Epithelial cell of proximal tubule (primary cell): ENCODE data around the gene C15orf39. TPM values are rescaled to one million over a fixed set of nuclear protein-coding genes. Genes with fewer than 3 reads are reported as not detected.

Experiments
- DNase-seq: peaks from one replicate; pipeline ENCODE4 v3.0.0-alpha.2; 2011; ENCODE audit warnings: low read depth
- H3K4me3 ChIP-seq: 2 replicates; pipeline ENCODE4 v1.5.1; 2011; ENCODE audit warnings: low read depth, mild to moderate bottlenecking, low read length
- total RNA-seq: library from RNA; depleted of rRNA; stranded (reverse); fragments of >200 nt; gene quantifications from 2 replicates; pipeline ENCODE4 v1.2.3, GENCODE V29; 2015
- TF ChIP-seq, protein P1 (sequence below): conservative IDR thresholded peaks from 2 replicates; pipeline ENCODE4 v1.5.1; 2012; ENCODE audit warnings: low read depth, mild to moderate bottlenecking, low read length

Gene C15orf39
- total RNA-seq, 1 donor from 2014 or later: 9.6 TPM

DNA sequence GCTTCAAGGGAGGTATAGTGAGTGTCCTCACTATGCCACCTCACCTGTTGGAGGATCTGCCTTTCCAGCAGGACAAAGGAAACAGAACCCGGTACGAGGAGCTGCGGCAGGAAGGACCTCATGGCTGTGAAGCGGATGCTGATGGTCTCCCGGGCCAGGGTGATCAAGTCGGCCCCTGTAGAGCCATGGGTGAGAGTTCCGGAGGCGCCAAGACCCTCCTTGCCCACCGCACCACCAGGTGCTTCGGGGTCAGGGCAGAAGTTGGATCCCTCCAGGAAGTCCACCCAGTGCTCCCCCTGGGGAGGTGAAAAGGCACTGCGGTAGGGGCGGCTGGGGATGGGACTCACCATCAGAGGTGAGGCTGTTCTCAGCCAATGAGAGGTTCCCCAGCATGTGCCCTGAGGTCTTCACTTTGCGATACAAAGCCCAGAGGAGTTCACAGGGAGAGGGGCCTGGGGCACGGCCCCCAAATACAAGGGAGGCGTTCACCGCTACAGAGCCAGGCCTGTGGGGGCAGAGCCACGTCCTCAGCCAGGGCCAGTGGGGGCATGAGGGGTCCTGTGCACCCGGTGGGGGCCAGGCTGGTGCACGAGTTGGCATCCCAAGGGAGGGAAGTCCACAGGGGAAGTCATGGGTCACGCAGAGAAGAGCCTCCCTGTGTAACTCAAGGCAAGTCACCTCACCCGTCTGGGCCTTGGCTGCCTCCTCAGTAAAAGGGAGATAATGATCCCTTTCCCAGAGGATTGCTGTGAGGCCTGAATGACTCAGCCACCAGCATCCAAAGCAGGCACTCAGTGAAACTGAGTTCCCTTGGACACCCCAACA is 27.7 kb downstream of the C15orf39 start:
- TF ChIP-seq, protein P1, sequence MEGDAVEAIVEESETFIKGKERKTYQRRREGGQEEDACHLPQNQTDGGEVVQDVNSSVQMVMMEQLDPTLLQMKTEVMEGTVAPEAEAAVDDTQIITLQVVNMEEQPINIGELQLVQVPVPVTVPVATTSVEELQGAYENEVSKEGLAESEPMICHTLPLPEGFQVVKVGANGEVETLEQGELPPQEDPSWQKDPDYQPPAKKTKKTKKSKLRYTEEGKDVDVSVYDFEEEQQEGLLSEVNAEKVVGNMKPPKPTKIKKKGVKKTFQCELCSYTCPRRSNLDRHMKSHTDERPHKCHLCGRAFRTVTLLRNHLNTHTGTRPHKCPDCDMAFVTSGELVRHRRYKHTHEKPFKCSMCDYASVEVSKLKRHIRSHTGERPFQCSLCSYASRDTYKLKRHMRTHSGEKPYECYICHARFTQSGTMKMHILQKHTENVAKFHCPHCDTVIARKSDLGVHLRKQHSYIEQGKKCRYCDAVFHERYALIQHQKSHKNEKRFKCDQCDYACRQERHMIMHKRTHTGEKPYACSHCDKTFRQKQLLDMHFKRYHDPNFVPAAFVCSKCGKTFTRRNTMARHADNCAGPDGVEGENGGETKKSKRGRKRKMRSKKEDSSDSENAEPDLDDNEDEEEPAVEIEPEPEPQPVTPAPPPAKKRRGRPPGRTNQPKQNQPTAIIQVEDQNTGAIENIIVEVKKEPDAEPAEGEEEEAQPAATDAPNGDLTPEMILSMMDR: no peak
- H3K4me3 ChIP-seq: no peak overlapping the region
- no peak for DNase-seq

DNA sequence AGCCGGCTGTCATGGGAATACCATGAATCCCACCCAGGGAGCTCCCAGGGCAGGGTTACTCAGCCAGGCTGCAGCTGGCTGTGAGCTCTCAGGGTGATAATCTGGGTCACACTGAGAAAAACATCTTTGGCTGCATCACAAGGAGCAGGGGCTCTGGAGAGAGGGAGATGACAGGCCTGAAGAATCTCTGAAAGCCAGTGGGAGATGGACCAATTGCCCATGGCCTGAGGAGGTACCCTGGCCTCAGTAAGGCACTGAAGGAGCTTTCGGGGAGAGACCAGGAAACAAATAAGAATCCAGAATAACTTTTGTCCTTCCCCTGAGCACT is 28.3 kb downstream of the C15orf39 start:
- TF ChIP-seq, protein P1: no peak
- no peak for DNase-seq
- no peak overlapping the region for H3K4me3 ChIP-seq

DNA sequence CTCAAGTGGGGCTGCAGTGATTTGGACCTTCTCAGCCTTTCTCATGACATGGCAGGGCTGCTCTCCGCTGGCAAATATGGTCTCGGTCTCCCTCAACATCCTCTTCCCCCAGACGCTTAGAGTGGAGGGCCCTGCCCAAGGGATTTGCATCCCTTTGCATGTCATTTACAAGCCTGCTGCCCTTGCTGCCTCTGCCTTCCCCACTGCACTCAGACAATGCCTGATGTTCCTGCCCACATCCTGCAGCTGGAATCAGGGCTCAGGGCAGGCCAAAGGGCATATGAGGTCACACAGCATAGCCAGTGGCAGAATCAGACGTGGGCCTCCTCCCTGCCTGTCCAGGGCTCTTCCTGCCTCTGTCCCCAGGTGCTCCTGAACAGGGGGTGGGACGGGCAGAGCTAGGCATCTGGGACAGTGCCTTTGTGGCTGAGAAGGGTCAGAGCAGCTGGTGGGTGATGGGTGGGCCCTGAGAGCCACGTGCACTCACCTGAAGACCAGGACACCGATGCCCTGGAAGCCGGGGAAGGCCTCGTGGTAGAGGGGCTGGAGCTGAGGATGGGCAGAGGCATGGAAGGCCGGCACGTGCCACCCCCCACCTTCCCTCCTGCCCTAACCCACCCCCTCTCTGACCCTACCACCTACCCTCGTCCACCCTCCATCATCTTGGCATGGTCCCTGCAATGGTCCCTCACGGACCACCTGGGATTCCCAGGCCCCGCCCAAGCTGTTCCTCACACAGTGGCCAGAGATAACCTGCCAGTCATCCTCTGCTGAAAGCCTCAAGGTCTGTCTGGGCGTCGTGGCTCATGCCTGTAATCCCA is 29.1 kb downstream of the C15orf39 start:
- H3K4me3 ChIP-seq: no peak overlapping the region
- DNase-seq: no peak
- TF ChIP-seq, protein P1: no peak

DNA sequence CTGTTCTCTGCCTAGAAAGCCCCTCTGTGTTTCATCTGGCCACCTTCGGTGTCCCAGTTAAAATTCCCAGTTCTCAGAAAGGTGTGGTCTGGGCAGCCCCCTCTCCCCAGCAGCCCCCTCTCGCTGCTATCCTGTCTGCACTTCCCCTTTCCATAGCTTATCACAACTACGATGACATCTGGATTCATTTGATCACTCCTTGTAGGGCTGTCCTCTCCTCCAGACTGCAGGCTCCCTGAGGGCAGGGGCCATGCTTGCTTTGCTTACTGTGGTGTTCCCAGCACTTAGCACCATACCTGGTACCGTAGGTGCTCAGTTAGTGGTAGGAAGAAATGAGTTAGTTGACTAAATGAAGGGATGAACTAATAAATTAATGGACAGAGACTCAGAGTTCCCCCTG is 30.2 kb downstream of the C15orf39 start:
- no peak overlapping the region for H3K4me3 ChIP-seq
- no peak for DNase-seq
- TF ChIP-seq, protein P1: no peak

DNA sequence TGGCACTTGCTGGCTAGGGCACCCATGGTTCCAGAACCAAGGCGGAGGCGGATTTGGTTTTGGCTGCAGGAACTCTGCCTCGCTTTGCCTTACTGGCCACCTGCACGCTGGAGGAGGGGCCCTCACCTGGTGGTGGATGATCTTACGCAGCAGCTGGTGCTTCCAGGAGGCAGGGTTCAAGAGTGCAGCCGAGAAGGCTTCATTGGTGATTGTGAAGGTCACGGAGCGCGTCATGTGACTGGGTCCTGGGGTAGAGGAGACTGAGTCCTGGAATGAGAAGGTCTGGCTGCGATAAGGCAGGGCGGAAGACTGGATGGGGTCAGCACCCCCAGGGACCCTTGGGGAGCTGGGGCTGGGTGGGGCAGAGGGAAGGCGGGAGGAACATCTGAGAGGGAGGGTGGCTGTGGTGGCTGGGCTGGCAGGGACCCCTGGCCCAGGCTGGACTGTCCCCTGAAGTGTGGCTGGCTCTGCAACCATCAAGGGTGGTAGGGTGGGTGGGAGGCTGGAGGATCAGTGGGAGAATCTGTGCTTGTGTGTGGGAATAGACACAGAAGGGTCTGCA is 30.7 kb downstream of the C15orf39 start:
- no peak overlapping the region for H3K4me3 ChIP-seq
- TF ChIP-seq, protein P1: no peak
- no peak for DNase-seq

DNA sequence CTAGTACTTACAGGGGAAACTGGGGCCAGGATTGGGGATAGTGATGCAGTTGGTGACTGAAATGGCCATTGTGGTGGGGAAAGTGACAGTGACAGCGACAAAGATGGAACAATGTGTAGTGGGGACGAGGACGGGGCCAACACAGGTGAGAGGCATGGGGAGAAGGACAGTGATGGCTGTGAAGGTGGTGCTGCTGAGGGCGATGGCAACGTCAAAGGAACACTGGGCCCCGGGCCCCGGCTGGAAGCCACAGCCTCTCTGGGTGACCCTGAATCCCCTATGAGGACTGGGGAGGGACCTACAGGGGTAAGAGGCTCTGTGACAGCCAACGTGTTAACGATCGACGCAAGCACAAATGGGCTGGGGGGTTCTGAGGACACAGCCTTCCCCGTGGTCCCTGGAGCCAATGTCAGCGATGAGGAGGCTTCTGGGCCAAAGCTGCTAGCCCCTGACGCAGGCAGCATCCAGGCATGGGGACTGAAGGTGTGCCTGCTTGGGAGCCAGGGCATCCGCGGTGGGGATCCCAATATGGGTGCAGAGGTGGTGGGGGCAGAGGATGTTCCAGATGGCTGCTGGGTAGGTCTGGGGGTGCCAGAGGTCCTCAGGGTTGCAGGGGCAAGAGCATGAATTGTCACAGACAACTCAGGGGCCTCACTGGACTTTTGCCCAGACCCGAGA is 31.3 kb downstream of the C15orf39 start:
- H3K4me3 ChIP-seq: no peak overlapping the region

More for the DNA sequence above, 31.3 kb downstream of the C15orf39 start:
- TF ChIP-seq, protein P1: no peak
- no peak for DNase-seq
